Astrocyte of the hippocampus (primary cell): ENCODE results near the gene SWAP70.

Experiments used
- DNase-seq: peaks from one replicate; pipeline ENCODE4 v3.0.0; 2011; ENCODE audit warnings: low read depth, low spot score

SWAP70 gene

GRCh38 chr11:9776203-9776602 lies 112.3 kb downstream of the SWAP70 start:
- DNase-seq, result no peak

- no peak for DNase-seq
These were observed 113.2 kb downstream of the SWAP70 start for GRCh38 chr11:9777066-9777465.

- no peak for DNase-seq
These were observed 113.6 kb downstream of the SWAP70 start for GRCh38 chr11:9777525-9777924.

GRCh38 chr11:9780929-9781328 lies 117.1 kb downstream of the SWAP70 start:
- no peak for DNase-seq

- DNase-seq, result no peak
These were observed 120.1 kb downstream of the SWAP70 start for GRCh38 chr11:9783986-9784385.

DNA sequence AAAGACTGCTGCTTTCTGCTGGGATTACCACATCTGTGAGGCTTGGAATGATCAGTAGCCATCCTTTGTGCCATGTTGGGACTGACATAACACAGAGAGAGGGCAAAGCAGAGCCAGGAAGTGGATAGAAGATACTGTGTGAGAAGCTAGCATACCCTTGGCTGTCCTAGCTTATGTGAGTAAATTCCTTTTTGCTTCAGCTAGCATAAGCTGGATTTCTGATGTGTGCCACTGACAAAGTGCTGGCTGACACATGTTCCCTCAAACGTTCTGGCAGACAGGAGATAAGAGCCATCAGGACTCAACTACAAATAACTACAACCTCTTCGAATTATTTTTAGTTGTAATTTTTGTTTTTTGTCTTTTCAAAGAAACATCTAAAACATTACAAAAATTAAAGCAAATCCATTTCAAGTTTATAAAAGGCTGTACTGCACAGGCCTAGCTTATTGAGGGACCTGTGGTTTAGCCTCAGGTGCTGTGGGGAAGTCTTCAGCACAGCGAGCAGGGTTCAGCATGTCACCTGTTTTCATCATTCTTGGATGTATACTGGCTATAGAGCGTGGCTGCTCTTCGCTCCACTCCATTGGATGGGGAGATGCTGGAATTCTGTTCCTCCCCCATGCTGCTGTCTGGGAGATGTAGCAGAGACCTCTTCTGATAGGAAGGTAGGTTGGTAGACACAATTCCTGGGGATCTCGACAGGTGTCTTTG lies 120.9 kb downstream of the SWAP70 start:
- DNase-seq, result no peak

DNA sequence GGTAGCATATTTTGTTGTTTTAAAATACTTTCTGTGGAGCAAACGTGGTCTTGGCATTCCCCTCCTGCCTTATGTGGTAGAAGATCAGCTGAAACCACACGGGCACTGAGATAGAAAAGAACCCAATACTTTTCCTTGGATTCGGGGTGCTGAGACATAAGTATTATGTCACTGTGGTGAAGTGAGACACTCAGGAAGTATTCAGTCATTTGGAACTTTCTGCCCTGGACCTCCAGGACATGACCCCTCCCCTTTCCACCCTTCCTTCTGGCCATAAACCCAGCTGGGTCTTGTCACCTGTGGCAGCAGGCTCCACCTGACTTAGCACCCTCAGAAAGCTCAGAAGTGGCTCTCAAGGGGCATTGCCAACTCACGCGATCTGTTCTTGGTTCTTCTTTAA lies 123.4 kb downstream of the SWAP70 start:
- peak; percentile 28 for DNase-seq

DNA sequence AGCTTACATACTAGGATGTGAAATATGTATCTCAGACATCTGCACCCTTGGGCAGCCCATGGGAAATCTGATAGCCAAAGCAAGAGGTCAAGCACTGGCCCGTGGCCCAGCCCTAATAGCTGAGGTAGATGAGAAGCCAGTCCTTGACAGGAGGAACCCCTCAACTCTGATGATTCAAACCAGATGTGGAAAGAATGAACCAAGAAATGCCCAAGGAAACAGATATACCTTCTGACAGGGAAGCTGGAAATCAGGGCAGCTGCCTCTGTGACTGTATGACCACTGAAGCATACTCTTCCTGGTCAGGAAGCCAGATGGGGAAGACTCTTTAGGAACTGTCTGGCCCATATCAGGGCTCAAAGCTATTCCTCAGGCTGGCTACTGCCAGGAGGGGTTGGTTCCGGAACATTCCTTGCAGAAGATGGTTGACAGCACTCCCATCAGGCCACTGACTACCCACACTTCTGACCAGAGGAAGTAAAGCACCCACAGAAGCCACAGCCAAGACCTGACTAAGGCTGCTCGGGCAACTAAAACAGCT lies 124.2 kb downstream of the SWAP70 start:
- peak; percentile 93 for DNase-seq

GRCh38 chr11:9789910-9790309 lies 126.0 kb downstream of the SWAP70 start:
- DNase-seq, result no peak

DNA sequence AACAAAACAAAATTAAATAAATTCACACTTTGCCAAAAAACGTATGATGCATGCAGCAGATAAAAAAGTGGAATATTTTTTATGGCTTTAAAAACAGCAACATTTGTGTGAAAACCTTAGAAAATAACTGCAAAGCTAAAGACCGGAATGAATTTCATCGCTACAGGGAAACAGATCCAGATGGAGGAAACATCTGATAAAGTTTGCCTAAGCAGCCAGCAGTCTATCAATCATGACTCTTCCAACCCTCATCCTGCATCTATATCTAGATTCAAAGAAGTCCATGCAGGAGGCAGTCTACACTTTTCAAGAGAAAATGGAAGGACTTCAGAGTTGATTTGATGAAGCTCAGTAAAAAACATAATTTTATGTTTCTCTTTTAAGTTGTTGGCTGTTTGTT lies 126.8 kb downstream of the SWAP70 start:
- no peak for DNase-seq

DNA sequence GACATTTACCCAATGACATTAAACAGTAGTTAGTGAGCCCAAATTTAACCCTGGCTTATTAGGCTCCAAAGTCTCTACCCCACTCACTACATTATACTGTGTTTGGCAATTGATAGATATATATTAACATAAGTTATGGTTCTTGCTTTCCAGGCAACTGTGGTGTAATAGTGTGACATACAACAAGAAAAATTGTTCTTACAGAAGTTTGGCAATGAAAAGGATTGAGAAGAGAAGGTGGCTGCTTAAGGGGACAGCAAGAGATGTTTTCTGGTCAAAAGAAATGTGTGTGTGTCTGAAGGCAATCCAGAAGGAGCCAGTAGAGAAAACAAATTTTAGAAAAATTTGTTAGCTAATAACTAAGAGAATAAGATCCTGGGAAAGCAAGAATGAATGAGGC lies 132.4 kb downstream of the SWAP70 start:
- DNase-seq, result no peak

DNA sequence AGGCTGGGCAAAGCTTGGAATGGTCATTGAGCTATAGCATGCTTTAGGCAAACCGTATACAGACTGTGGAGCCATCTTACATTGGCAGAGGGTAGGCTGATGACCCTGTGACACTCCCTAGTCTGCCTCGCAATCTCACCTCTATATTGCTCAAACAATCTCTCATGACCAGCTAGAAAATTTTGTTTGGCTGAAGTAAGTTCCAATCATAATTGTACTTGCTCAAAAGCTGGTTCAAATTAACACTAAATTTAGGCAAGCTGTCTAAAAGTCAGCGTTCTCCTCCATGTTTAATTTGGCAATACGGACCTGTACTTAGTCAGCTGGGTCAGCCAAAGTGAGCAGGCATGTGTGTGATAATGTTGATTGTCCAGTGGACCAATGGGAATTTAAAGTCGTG lies 133.0 kb downstream of the SWAP70 start:
- DNase-seq, result no peak

GRCh38 chr11:9797300-9797699 lies 133.4 kb downstream of the SWAP70 start:
- DNase-seq, result no peak

DNA sequence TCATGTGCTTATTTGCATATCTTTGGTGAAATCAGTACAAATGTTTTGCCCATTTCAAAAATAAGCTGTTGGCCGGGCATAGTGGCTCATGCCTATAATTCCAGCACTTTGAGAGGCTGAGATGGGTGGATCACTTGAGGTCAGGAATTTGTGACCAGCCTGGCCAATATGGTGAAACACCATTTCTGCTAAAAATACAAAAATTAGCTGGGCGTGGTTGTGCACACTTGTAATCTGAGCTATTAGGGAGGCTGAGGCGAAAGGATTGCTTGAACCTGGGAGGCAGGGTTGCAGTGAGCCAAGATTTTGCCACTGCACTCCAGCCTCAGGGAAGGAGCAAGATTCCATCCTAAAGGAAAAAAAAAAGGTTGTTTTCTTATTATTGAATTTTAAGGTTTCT lies 136.0 kb downstream of the SWAP70 start:
- no peak for DNase-seq

DNA sequence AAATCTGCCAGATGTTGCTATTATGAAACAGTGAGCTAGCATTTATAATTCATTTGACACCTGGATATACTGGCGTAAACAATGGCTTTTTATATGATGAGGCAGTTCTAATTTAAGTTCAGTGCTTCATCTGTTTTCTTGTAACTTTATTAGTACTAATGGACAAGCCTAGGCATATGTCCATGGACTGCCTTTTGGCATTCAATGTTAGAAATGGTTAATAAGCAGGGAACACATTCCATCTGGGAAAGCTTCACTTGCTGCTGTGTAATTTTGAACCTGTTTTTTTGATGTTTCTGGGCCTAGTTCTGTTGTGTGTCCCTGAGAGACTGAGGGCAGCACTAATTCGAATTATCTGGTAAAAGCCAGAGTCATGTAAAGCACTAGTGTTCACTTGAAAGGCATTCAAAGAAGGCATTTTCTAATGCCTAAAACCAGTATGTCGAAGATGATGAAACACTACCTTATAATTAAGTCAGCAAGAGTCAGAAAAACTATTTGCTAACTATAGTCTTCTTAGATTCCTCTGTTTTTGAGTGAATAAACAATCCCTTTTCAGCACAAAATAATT lies 138.5 kb downstream of the SWAP70 start:
- DNase-seq, result peak; percentile 75
